ENCODE measurements around the gene KY.

The KY gene

GRCh38 chr3:134672571-134672970 is 21.7 kb upstream of the KY start:
- no peaks in the 10 kb centered on the region for H3K27me3 ChIP-seq (ENCODE audit: control insufficient read depth in 2 of 2, insufficient read depth in 2 of 2, low read length in 2 of 2)
- H3K4me1 ChIP-seq (ENCODE audit: control insufficient read depth in 2 of 2, insufficient read depth in 2 of 2, low read length in 2 of 2) = no peaks in the 10 kb centered on the region
- no peak overlapping the region for H3K4me3 ChIP-seq (ENCODE audit: low read length in 2 of 2)
- no peak overlapping the region for H3K9ac ChIP-seq (ENCODE audit: low read depth in 1 of 2, low read length in 2 of 2)
- no peaks in the 10 kb centered on the region for H3K9me3 ChIP-seq (ENCODE audit: control insufficient read depth in 2 of 2, low read length in 2 of 2)
- H3K36me3 ChIP-seq (ENCODE audit: control insufficient read depth in 2 of 2, insufficient read depth in 2 of 2, low read length in 2 of 2) = no peaks in the 10 kb centered on the region
- H3K27ac ChIP-seq (ENCODE audit: low read depth in 2 of 2, low read length in 2 of 2) = no peak overlapping the region

DNA sequence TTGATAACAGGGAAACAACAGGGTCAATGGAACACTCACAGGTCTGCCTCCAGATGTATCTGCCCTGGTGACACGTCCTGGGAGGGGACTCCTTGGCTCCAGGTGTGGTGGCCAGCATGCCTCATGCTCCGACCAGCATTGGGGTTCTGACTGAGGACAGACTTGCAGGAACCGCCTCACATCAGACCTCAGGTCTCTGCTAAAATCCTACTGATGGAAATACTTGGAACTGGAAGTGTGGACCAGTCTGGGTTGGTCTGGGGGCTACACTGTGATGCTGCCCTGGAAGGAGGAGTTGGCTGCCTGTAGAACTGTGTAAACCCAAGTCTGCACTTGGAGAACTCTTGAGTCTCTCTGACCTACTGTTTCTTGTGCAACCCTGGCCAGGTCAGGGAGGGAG is 17.1 kb upstream of the KY start:
- no peaks in the 10 kb centered on the region for H3K27me3 ChIP-seq (ENCODE audit: control insufficient read depth in 2 of 2, insufficient read depth in 2 of 2, low read length in 2 of 2)
- H3K4me1 ChIP-seq (ENCODE audit: control insufficient read depth in 2 of 2, insufficient read depth in 2 of 2, low read length in 2 of 2) = no peaks in the 10 kb centered on the region
- no peak overlapping the region for H3K27ac ChIP-seq (ENCODE audit: low read depth in 2 of 2, low read length in 2 of 2)
- H3K9me3 ChIP-seq (ENCODE audit: control insufficient read depth in 2 of 2, low read length in 2 of 2) = no peaks in the 10 kb centered on the region
- no peaks in the 10 kb centered on the region for H3K36me3 ChIP-seq (ENCODE audit: control insufficient read depth in 2 of 2, insufficient read depth in 2 of 2, low read length in 2 of 2)
- H3K9ac ChIP-seq (ENCODE audit: low read depth in 1 of 2, low read length in 2 of 2) = no peak overlapping the region
- no peak overlapping the region for H3K4me3 ChIP-seq (ENCODE audit: low read length in 2 of 2)

GRCh38 chr3:134667406-134667805 is 16.6 kb upstream of the KY start:
- Histone ChIP-seq H3K27me3 (ENCODE audit: control insufficient read depth in 2 of 2, insufficient read depth in 2 of 2, low read length in 2 of 2) (no peaks in the 10 kb centered on the region), H3K4me1 (ENCODE audit: control insufficient read depth in 2 of 2, insufficient read depth in 2 of 2, low read length in 2 of 2) (no peaks in the 10 kb centered on the region), H3K36me3 (ENCODE audit: control insufficient read depth in 2 of 2, insufficient read depth in 2 of 2, low read length in 2 of 2) (no peaks in the 10 kb centered on the region), H3K9me3 (ENCODE audit: control insufficient read depth in 2 of 2, low read length in 2 of 2) (no peaks in the 10 kb centered on the region), H3K4me3 (ENCODE audit: low read length in 2 of 2) (no peak overlapping the region), H3K27ac (ENCODE audit: low read depth in 2 of 2, low read length in 2 of 2) (no peak overlapping the region), H3K9ac (ENCODE audit: low read depth in 1 of 2, low read length in 2 of 2) (no peak overlapping the region)

- H3K27ac ChIP-seq (ENCODE audit: low read depth in 2 of 2, low read length in 2 of 2) = no peak overlapping the region
- no peaks in the 10 kb centered on the region for H3K4me1 ChIP-seq (ENCODE audit: control insufficient read depth in 2 of 2, insufficient read depth in 2 of 2, low read length in 2 of 2)
- no peak overlapping the region for H3K4me3 ChIP-seq (ENCODE audit: low read length in 2 of 2)
- no peaks in the 10 kb centered on the region for H3K9me3 ChIP-seq (ENCODE audit: control insufficient read depth in 2 of 2, low read length in 2 of 2)
- H3K9ac ChIP-seq (ENCODE audit: low read depth in 1 of 2, low read length in 2 of 2) = no peak overlapping the region
- no peaks in the 10 kb centered on the region for H3K36me3 ChIP-seq (ENCODE audit: control insufficient read depth in 2 of 2, insufficient read depth in 2 of 2, low read length in 2 of 2)
- no peaks in the 10 kb centered on the region for H3K27me3 ChIP-seq (ENCODE audit: control insufficient read depth in 2 of 2, insufficient read depth in 2 of 2, low read length in 2 of 2)
These were observed 16.1 kb upstream of the KY start for GRCh38 chr3:134666885-134667284.

DNA sequence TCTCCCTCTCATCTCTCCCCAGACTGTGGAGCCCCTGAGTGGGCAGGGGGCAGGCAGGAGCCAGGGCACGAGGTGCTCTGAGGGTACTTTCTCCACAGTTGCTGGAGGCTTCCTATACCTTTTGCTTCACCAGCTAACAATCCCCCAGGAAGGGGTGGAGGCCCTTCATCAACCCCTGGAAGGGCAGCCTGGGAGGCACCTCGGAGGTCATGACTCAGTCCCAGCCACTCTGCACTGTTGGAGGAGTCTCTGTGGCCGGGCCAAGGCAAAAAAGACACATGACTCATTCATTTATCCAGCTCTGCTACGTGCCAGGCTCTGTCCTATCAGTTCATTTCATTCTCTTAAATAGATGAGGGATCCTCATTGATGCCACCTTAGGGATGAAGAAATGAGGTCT is 15.6 kb upstream of the KY start:
- H3K9ac ChIP-seq (ENCODE audit: low read depth in 1 of 2, low read length in 2 of 2) = no peak overlapping the region
- no peaks in the 10 kb centered on the region for H3K27me3 ChIP-seq (ENCODE audit: control insufficient read depth in 2 of 2, insufficient read depth in 2 of 2, low read length in 2 of 2)
- no peaks in the 10 kb centered on the region for H3K4me1 ChIP-seq (ENCODE audit: control insufficient read depth in 2 of 2, insufficient read depth in 2 of 2, low read length in 2 of 2)
- no peaks in the 10 kb centered on the region for H3K9me3 ChIP-seq (ENCODE audit: control insufficient read depth in 2 of 2, low read length in 2 of 2)
- H3K4me3 ChIP-seq (ENCODE audit: low read length in 2 of 2) = no peak overlapping the region
- H3K36me3 ChIP-seq (ENCODE audit: control insufficient read depth in 2 of 2, insufficient read depth in 2 of 2, low read length in 2 of 2) = no peaks in the 10 kb centered on the region
- H3K27ac ChIP-seq (ENCODE audit: low read depth in 2 of 2, low read length in 2 of 2) = no peak overlapping the region

- Histone ChIP-seq H3K9me3 (ENCODE audit: control insufficient read depth in 2 of 2, low read length in 2 of 2) (no peaks in the 10 kb centered on the region), H3K4me1 (ENCODE audit: control insufficient read depth in 2 of 2, insufficient read depth in 2 of 2, low read length in 2 of 2) (no peaks in the 10 kb centered on the region), H3K9ac (ENCODE audit: low read depth in 1 of 2, low read length in 2 of 2) (no peak overlapping the region), H3K27ac (ENCODE audit: low read depth in 2 of 2, low read length in 2 of 2) (no peak overlapping the region), H3K27me3 (ENCODE audit: control insufficient read depth in 2 of 2, insufficient read depth in 2 of 2, low read length in 2 of 2) (no peaks in the 10 kb centered on the region), H3K36me3 (ENCODE audit: control insufficient read depth in 2 of 2, insufficient read depth in 2 of 2, low read length in 2 of 2) (no peaks in the 10 kb centered on the region), H3K4me3 (ENCODE audit: low read length in 2 of 2) (no peak overlapping the region)
These were observed 15.2 kb upstream of the KY start for GRCh38 chr3:134666052-134666451.

DNA sequence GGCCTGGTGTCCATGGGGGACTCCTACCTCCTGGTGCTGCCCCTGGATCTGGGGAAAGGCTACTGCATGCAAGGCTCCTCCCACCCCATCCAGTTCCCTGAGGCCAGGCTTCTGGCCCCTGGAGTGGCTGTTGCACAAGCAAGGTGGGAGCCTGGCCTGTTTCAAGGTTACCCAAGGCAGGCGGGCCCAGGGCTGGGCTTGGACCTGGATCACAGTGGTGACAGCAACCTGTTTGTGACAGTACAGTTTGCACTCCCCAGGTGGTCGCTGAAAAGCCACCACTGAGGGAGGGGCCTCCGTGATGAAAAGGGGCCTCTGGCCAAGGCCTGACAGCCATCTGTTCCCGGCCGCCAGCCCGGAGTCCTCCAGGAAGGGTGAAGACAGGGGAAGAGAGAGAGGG is 14.4 kb upstream of the KY start:
- Histone ChIP-seq H3K9me3 (ENCODE audit: control insufficient read depth in 2 of 2, low read length in 2 of 2) (no peaks in the 10 kb centered on the region), H3K36me3 (ENCODE audit: control insufficient read depth in 2 of 2, insufficient read depth in 2 of 2, low read length in 2 of 2) (no peaks in the 10 kb centered on the region), H3K27ac (ENCODE audit: low read depth in 2 of 2, low read length in 2 of 2) (no peak overlapping the region), H3K9ac (ENCODE audit: low read depth in 1 of 2, low read length in 2 of 2) (no peak overlapping the region), H3K4me3 (ENCODE audit: low read length in 2 of 2) (no peak overlapping the region), H3K27me3 (ENCODE audit: control insufficient read depth in 2 of 2, insufficient read depth in 2 of 2, low read length in 2 of 2) (no peaks in the 10 kb centered on the region), H3K4me1 (ENCODE audit: control insufficient read depth in 2 of 2, insufficient read depth in 2 of 2, low read length in 2 of 2) (no peaks in the 10 kb centered on the region)

DNA sequence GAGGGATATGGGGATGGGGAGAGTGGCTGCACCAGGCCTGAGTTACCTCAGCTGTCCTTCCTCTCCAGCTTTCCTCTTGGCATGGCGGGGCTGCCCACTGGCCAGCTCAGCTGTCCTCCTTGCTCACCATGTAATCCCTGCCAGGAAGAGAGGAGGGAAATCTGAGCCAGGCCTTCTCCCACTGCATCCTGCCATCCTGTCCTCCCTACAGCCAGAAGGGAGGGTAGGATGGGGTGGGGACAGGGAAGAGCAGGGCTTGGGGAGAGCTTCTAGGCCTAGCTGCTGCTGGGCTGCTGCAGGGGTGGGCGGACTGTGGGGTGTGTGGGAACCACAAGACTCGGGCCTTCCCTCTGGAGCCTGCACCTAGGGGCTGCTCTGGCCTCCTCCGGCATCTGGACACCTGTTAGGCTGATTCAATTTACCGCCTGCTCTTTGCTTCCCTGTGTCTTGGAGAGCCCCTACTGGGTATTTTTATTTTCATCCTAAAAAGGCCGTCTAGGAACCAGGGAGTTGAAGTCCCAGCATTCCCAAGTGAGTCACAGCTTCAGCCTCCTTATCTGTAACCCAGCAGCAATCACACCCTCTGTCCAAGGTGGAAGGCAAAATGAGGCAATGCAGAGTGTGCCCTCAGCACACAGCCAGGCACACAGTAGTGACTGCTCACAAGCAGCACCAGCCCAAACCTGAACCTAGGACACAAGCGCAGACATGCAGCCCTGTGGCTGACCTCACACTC is 13.1 kb upstream of the KY start:
- Histone ChIP-seq H3K4me1 (ENCODE audit: control insufficient read depth in 2 of 2, insufficient read depth in 2 of 2, low read length in 2 of 2) (no peaks in the 10 kb centered on the region), H3K36me3 (ENCODE audit: control insufficient read depth in 2 of 2, insufficient read depth in 2 of 2, low read length in 2 of 2) (no peaks in the 10 kb centered on the region), H3K9me3 (ENCODE audit: control insufficient read depth in 2 of 2, low read length in 2 of 2) (no peaks in the 10 kb centered on the region), H3K27ac (ENCODE audit: low read depth in 2 of 2, low read length in 2 of 2) (no peak overlapping the region), H3K27me3 (ENCODE audit: control insufficient read depth in 2 of 2, insufficient read depth in 2 of 2, low read length in 2 of 2) (no peaks in the 10 kb centered on the region), H3K9ac (ENCODE audit: low read depth in 1 of 2, low read length in 2 of 2) (no peak overlapping the region), H3K4me3 (ENCODE audit: low read length in 2 of 2) (no peak overlapping the region)

DNA sequence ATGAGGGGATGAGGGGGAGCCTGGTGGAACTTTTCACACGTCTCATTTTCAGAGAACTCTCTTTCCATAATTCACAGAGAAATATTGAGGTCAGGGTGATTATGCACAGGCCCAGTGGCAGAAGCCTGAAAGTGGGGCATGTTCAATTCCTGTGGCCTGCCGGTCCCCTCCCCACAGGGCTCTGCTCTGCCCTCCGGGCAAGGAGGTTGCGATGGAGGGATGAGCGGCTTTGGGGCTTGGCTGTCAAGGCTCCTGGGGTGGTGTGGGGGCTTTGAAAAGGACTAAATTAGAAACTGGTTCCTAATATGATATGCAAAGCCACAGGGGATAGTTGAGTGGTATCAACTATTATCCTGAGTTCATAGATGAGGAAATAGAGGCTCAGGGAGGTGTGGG is 9.2 kb upstream of the KY start:
- Histone ChIP-seq H3K4me1 (ENCODE audit: control insufficient read depth in 2 of 2, insufficient read depth in 2 of 2, low read length in 2 of 2) (no peaks in the 10 kb centered on the region), H3K9me3 (ENCODE audit: control insufficient read depth in 2 of 2, low read length in 2 of 2) (no peaks in the 10 kb centered on the region), H3K4me3 (ENCODE audit: low read length in 2 of 2) (no peak overlapping the region), H3K27me3 (ENCODE audit: control insufficient read depth in 2 of 2, insufficient read depth in 2 of 2, low read length in 2 of 2) (no peaks in the 10 kb centered on the region), H3K9ac (ENCODE audit: low read depth in 1 of 2, low read length in 2 of 2) (no peak overlapping the region), H3K36me3 (ENCODE audit: control insufficient read depth in 2 of 2, insufficient read depth in 2 of 2, low read length in 2 of 2) (no peaks in the 10 kb centered on the region), H3K27ac (ENCODE audit: low read depth in 2 of 2, low read length in 2 of 2) (no peak overlapping the region)

- Histone ChIP-seq H3K4me1 (ENCODE audit: control insufficient read depth in 2 of 2, insufficient read depth in 2 of 2, low read length in 2 of 2) (no peaks in the 10 kb centered on the region), H3K27me3 (ENCODE audit: control insufficient read depth in 2 of 2, insufficient read depth in 2 of 2, low read length in 2 of 2) (no peaks in the 10 kb centered on the region), H3K4me3 (ENCODE audit: low read length in 2 of 2) (no peak overlapping the region), H3K27ac (ENCODE audit: low read depth in 2 of 2, low read length in 2 of 2) (no peak overlapping the region), H3K9ac (ENCODE audit: low read depth in 1 of 2, low read length in 2 of 2) (no peak overlapping the region), H3K36me3 (ENCODE audit: control insufficient read depth in 2 of 2, insufficient read depth in 2 of 2, low read length in 2 of 2) (no peaks in the 10 kb centered on the region), H3K9me3 (ENCODE audit: control insufficient read depth in 2 of 2, low read length in 2 of 2) (no peaks in the 10 kb centered on the region)
These were observed 8.7 kb upstream of the KY start for GRCh38 chr3:134659391-134660045.
